HG02759 (cell line): ENCODE data around the gene LTBP2.

Source experiments
- ATAC-seq: cut with Tn5 transposase; IDR thresholded peaks from one replicate; pipeline ENCODE4 v1.9.1; 2021; ENCODE audit warnings: mild to moderate bottlenecking, moderate library complexity; ENCODE audit not compliant: unreplicated experiment

LTBP2 gene

GRCh38 chr14:74510959-74511409 lies 101.1 kb downstream of the LTBP2 start:
- ATAC-seq: no peak

DNA sequence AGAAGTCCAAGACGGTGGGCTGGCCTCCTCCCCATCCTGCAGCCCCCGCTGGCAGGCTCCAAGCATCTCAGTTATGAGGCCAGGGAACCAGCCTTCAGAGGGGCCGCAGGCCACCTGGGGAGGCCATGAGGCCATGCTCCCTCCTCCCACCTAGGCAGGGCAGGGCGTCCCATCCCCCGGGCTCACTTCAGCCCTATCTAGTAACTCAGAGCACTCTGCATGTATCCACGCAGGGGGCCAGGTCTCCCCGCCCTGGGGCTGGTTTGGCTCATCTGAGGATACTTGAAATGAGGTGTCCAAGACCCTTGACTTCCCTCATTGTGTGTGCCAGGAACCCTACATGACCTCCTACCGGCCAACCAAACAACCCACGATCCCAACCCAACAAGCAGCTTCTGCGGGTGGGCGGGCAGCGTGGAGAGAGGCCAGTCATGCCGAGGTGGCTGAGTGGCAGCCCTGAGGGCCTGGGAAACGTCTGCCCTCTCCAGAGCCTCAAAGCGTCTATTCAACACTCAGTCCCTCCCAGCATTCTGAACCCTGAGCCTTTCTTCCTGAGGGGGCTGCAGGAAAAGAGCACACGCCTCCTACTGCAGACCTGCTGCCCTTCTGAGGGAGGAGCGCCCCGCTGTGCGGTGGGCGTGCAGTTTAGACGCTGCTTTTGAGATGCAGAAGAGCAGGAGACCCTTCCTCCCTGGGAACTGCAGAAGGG lies 101.7 kb downstream of the LTBP2 start:
- ATAC-seq: no peak

- no peak for ATAC-seq
These were observed 102.3 kb downstream of the LTBP2 start for GRCh38 chr14:74509587-74510222.

GRCh38 chr14:74508844-74509428 lies 103.1 kb downstream of the LTBP2 start:
- no peak for ATAC-seq

GRCh38 chr14:74508292-74508731 lies 103.7 kb downstream of the LTBP2 start:
- ATAC-seq: no peak

- no peak for ATAC-seq
These were observed 104.2 kb downstream of the LTBP2 start for GRCh38 chr14:74507840-74508239.

DNA sequence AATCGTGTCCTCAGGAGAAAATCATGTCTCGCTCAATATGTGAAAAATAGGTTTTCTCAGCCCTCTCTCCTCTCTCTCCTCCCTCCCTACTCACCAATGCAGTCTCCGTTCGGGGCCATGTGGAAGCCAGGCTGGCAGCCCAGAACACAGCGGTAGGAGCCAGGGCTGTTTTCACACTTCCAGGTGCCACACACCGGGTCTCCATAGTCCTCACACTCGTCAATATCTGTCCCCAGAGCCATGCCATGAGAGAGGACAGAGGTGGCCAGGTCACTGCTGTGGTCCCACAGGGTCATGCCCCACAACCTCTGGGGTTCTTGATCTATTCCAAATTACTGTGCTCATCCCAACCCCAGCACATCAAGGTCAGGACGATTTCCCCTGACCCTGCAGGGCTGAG lies 105.0 kb downstream of the LTBP2 start:
- ATAC-seq: no peak

- ATAC-seq: no peak
These were observed 105.6 kb downstream of the LTBP2 start for GRCh38 chr14:74506411-74506851.

DNA sequence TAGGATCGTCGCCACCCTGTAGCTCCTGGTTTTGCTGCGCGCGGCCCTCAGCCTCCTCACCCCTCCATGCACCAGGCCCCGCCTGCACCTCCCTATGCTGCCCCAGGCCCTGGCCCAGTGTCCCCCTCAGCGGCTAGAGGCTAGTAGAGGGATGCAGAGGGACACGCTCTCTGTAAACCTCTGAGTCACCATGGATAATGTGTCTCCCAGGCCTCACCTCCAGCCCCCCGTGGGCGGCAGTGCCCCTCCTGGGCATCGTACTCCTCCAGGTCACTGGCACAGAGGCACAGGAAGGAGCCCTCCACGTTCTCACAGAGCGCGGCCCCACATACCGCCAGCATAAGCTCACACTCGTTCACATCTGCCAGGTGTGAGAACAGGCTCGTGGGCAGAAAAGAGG lies 106.2 kb downstream of the LTBP2 start:
- no peak for ATAC-seq

DNA sequence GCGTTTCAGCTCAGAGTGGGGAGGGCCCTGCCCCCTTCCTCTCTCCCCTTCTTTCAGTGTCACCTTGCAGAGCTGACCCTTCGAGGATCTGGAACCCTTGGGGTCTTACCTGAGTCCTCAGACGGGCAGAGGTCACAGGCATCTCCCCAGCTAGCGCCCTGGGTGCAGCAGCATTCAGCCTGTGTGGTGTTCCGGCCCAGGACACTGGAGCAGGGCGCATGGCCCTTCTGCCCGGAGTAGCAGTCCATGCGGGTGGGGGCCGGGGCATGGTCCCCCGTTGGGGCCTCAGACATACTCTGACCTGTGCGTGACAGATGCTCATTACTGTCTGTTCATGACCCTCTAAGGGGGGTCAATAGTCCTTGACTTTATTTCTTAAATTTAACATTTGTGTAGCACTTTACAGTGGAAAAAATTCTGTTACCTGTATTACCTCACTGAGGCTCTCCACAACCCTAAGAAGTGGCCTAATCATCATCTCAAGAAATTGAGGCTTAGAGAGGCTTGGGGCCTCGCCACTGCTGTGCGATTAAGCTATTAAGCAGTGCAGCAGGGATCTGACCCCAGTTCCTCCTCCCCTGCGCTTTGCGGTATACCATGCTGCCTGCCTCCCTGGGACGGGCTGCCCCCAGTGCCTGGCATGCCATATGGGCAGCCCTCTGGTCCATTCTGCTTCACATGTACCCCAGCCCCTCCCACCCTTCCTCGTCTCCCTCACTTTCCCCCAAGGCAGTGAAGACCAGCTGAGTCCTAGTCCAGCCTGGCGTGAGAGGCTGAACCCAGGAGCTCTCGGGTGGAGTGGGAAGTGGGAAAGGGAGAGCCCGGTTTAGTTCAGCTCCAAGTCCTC lies 106.9 kb downstream of the LTBP2 start:
- no peak for ATAC-seq

DNA sequence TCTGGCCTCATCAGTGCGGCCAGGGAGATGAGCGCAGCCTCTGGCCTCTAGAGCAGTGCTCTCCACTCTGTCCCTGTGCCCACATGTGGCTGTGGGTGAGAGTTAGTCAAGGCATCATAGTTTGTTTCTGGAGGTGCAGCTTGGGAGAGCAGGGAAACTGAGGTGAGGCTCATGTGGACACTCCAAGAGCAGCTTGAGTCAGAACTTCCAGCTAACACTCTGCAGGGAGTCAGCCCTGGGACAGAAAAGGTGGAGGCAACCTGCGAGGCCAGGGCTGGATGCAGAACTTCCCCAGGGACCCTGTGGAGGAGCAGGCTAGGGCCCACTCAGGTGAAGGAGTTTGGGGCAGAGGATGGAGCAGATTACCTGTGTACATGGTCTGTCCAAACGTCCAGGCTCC lies 107.6 kb downstream of the LTBP2 start:
- no peak for ATAC-seq

- no peak for ATAC-seq
These were observed 108.1 kb downstream of the LTBP2 start for GRCh38 chr14:74503938-74504335.

GRCh38 chr14:74503291-74503937 lies 108.6 kb downstream of the LTBP2 start:
- ATAC-seq: no peak

DNA sequence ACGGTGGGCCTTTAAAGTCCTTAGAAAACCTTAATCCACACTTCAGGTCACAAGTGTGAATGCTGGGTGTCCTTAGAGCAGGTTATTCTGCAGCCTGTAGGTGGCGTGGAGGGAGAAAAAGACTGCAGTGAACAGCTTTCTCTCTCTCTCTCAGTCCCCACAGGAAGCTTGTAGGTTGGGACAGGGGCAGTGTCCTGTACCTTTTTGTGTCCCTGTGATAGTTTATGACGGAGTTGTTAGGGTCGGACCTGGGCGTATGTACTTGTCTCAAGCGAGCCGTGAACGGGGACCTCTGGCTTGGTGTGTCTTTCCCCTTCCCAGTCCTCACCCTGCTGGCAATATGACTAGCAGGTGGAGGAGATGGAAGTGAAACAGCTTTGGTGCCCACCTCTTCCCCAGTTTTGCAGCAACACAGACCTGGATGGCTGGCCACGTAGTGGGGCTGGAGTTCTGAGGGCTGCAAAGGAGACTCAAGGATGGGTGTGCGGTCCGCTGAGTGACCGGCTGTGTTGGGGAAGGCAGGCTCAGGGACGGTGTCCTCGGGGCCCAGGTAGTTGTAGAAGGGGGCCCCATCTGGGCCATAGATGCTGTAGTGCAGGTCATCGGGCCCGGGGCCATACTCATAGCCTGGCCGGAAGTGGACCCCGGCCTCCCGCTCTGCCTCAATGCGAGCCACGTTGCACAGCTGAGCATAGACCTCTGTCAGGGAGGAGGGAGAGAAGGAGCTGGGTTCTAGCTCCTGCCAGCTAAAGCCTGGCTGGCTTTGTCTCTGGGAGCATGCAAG lies 109.6 kb downstream of the LTBP2 start:
- ATAC-seq: no peak

DNA sequence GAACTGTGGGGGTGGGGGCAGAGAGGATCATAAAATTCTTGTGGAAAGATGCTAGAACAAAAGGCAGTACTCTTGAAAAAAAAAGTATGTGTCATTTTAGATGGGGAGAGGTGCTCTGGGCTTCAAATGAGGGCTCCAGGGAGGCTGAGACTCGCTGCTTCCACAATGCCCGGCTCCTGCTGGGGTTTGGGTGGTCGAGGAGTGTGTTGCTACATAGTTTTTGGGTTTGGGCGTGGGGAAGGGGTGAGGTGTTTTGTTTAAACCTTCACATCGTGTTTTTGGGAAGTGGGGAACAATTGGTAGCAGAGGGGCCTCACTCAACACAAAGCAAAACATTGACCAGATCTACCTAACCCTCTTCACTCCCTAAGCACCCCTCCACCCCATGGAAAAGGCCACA lies 110.3 kb downstream of the LTBP2 start:
- ATAC-seq: no peak

GRCh38 chr14:74501135-74501614 lies 110.9 kb downstream of the LTBP2 start:
- no peak for ATAC-seq

DNA sequence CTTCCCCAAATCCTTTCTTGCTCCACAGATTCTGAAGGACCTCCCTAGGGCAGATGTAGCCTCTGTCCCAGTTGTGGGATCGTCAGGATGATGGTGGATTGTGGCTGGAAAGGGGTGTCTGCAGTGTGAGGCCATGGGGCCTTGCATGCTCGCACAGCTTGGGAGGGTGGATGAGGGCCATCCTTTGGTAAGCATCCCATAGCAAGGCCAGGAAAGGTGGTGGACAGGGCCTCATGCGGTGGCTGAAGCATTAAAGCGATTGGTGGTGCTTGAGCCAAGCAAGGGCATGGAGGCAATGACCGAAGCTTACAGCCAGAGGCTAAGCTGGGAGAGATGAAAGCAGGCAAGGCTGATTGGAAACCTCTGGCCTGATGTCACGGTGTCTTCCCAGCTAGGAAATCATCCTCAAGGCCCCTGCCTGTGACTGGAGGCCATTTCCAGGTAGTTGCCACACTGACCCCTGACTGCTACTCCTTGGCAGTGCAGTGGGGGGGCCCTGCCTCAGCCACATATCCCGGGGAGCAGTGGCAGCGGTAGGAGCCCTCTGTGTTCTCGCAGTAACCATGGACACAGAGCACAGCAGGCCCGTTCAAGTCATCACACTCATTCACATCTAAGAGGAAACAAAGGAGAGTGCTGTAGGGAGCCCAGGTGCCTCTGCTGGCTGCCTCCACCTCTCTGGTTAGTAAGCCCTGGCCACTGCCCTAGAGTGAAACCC lies 111.5 kb downstream of the LTBP2 start:
- ATAC-seq: no peak

GRCh38 chr14:74495356-74495755 lies 116.7 kb downstream of the LTBP2 start:
- ATAC-seq: no peak
